GM21360 (cell line): Measurements from ENCODE around the gene MBLAC2.

Experiments used
- ATAC-seq: cut with Tn5 transposase; IDR thresholded peaks from one replicate; pipeline ENCODE4 v1.9.1; 2021; ENCODE audit warnings: mild to moderate bottlenecking, moderate library complexity; ENCODE audit not compliant: unreplicated experiment

MBLAC2 gene

GRCh38 chr5:90472783-90473395, 1.7 kb downstream of the MBLAC2 start:
- peak; percentile 2 for ATAC-seq

- ATAC-seq = no peak
Observed at GRCh38 chr5:90461288-90461687, 13.3 kb downstream of the MBLAC2 start.

- no peak for ATAC-seq
Observed at GRCh38 chr5:90446961-90447360, 27.6 kb downstream of the MBLAC2 start.

- no peak for ATAC-seq
Observed at GRCh38 chr5:90440644-90441043, 33.9 kb downstream of the MBLAC2 start.

- ATAC-seq = no peak
Observed at GRCh38 chr5:90438100-90438499, 36.5 kb downstream of the MBLAC2 start.

GRCh38 chr5:90437663-90438062, 36.9 kb downstream of the MBLAC2 start:
- ATAC-seq = no peak

GRCh38 chr5:90434116-90434714, 40.4 kb downstream of the MBLAC2 start:
- ATAC-seq = peak; percentile 80

- no peak for ATAC-seq
Observed at GRCh38 chr5:90424245-90424644, 50.3 kb downstream of the MBLAC2 start.

- ATAC-seq = no peak
Observed at GRCh38 chr5:90421136-90421535, 53.4 kb downstream of the MBLAC2 start.

GRCh38 chr5:90418214-90418613, 56.4 kb downstream of the MBLAC2 start:
- ATAC-seq = no peak

GRCh38 chr5:90410178-90410762, 64.3 kb downstream of the MBLAC2 start:
- no peak for ATAC-seq

- ATAC-seq = peak; percentile 90
Observed at GRCh38 chr5:90409318-90410177, 65.0 kb downstream of the MBLAC2 start, which contains the start of gene CETN3. CETN3 (minus strand) TSS chr5:90409756; CDS start chr5:90409661, 95 bp downstream.

GRCh38 chr5:90408571-90409317, 65.8 kb downstream of the MBLAC2 start:
- peak; percentile 1 for ATAC-seq
